Hepatocyte (in vitro differentiated cells): Measurements from ENCODE around the gene ZNF138. TPM values are rescaled to one million over a fixed set of nuclear protein-coding genes. Genes with fewer than 3 reads are reported as not detected.
"Not testable (repeated sequence)": the region's sequence is repeated elsewhere in the genome, so short reads cannot be mapped to it uniquely, and the experiment has no call there.

Source experiments
- DNase-seq: peaks from one replicate; pipeline ENCODE4 v3.0.0-alpha.2; 2016; ENCODE audit warnings: low spot score
- H2AFZ ChIP-seq: fragments of 200-600 bp; sonication (generic); 2 replicates; pipeline ENCODE4 v1.6.0; 2016; ENCODE audit warnings: antibody characterized with exemption, mild to moderate bottlenecking
- H3K27ac ChIP-seq: fragments of 200-600 bp; sonication (generic); 2 replicates; pipeline ENCODE4 v1.5.1; 2016; ENCODE audit warnings: mild to moderate bottlenecking
- H3K27me3 ChIP-seq: fragments of 200-600 bp; sonication (generic); 2 replicates; pipeline ENCODE4 v1.6.1; 2016
- H3K36me3 ChIP-seq: fragments of 200-600 bp; sonication (generic); replicated peaks from 2 replicates; pipeline ENCODE4 v1.5.1; 2016; ENCODE audit warnings: low read depth; ENCODE audit not compliant: insufficient read depth
- H3K4me1 ChIP-seq: fragments of 200-600 bp; sonication (generic); 2 replicates; pipeline ENCODE4 v1.5.1; 2016; ENCODE audit warnings: mild to moderate bottlenecking, moderate library complexity; ENCODE audit not compliant: insufficient read depth
- H3K4me2 ChIP-seq: fragments of 200-600 bp; sonication (generic); 2 replicates; pipeline ENCODE4 v1.6.0; 2016
- H3K4me3 ChIP-seq: fragments of 200-600 bp; sonication (generic); 2 replicates; pipeline ENCODE4 v1.5.1; 2016; ENCODE audit warnings: mild to moderate bottlenecking
- H3K79me2 ChIP-seq: fragments of 200-600 bp; sonication (generic); 2 replicates; pipeline ENCODE4 v1.6.0; 2017; ENCODE audit warnings: mild to moderate bottlenecking
- H3K9me2 ChIP-seq: fragments of 200-600 bp; sonication (generic); replicated peaks from 2 replicates; pipeline ENCODE4 v1.6.0; 2017; ENCODE audit warnings: mild to moderate bottlenecking; ENCODE audit not compliant: insufficient read depth
- H3K9me3 ChIP-seq: fragments of 200-600 bp; sonication (generic); 2 replicates; pipeline ENCODE4 v1.5.1; 2016; ENCODE audit warnings: low read depth, mild to moderate bottlenecking
- H4K20me1 ChIP-seq: fragments of 200-600 bp; sonication (generic); 2 replicates; pipeline ENCODE4 v1.6.0; 2016; ENCODE audit warnings: mild to moderate bottlenecking; ENCODE audit not compliant: insufficient read depth, poor library complexity, severe bottlenecking
- CTCF ChIP-seq: fragments of 200-600 bp; sonication (generic); IDR thresholded peaks from 2 replicates; pipeline ENCODE4 v1.5.1; 2016; ENCODE audit warnings: antibody characterized with exemption, mild to moderate bottlenecking; ENCODE audit not compliant: poor library complexity
- EZH2 ChIP-seq: fragments of 200-600 bp; sonication (generic); IDR thresholded peaks from 2 replicates; pipeline ENCODE4 v1.6.1; 2016; ENCODE audit warnings: antibody characterized with exemption, mild to moderate bottlenecking, borderline replicate concordance
- EZH2phosphoT487 ChIP-seq: fragments of 200-600 bp; sonication (generic); IDR thresholded peaks from one replicate; pipeline ENCODE4 v1.6.1; 2018; ENCODE audit warnings: antibody characterized with exemption, mild to moderate bottlenecking, low read depth, moderate library complexity; ENCODE audit not compliant: unreplicated experiment, severe bottlenecking
- WGBS: methylation state at CpG from one replicate; pipeline ENCODE4 v1.1.6; 2016; ENCODE audit warnings: low lambda C conversion rate; ENCODE audit errors: missing lambda C conversion rate; 5-methylcytosine and 5-hydroxymethylcytosine counted together
- polyA plus RNA-seq: library from polyadenylated mRNA; unstranded; fragments of >200 nt; fragmentation: Nextera tagmentation; extraction: Ambion mirVana; gene quantifications from 2 replicates; pipeline ENCODE4 v1.2.1, GENCODE V29; 2016
- total RNA-seq: library from RNA; depleted of rRNA; stranded (reverse); fragments of >200 nt; gene quantifications from 2 replicates; pipeline ENCODE4 v1.2.3, GENCODE V29; 2014

The ZNF138 gene
- total and polyA plus RNA-seq, 2 experiments from 2014 or later = 3.8 to 9.6 TPM

GRCh38 chr7:64774204-64774842 is 19.9 kb upstream of the ZNF138 start:
- no peak for DNase-seq
- WGBS = 84% methylated on average over 2 of the region's 2 CpGs
- H3K4me2 ChIP-seq = no peak overlapping the region
- TF ChIP-seq EZH2phosphoT487 (no peak), EZH2 (no peak), CTCF (no peak)
- no peaks in the 10 kb centered on the region for H4K20me1 ChIP-seq
- no peaks in the 10 kb centered on the region for H3K79me2 ChIP-seq
- H2AFZ ChIP-seq = no peak overlapping the region
- no peaks in the 10 kb centered on the region for H3K9me2 ChIP-seq
- no peaks in the 10 kb centered on the region for H3K36me3 ChIP-seq
- H3K27ac ChIP-seq = no peak overlapping the region
- no peak overlapping the region for H3K4me3 ChIP-seq
- H3K27me3 ChIP-seq = no peaks in the 10 kb centered on the region
- no peaks in the 10 kb centered on the region for H3K4me1 ChIP-seq
- no peaks in the 10 kb centered on the region for H3K9me3 ChIP-seq

GRCh38 chr7:64775289-64775688 is 18.9 kb upstream of the ZNF138 start:
- H3K4me2 ChIP-seq = no peak overlapping the region
- H3K9me2 ChIP-seq = no peaks in the 10 kb centered on the region
- no peaks in the 10 kb centered on the region for H3K27me3 ChIP-seq
- no peak for DNase-seq
- no peak overlapping the region for H2AFZ ChIP-seq
- H3K36me3 ChIP-seq = no peaks in the 10 kb centered on the region
- H3K27ac ChIP-seq = no peak overlapping the region
- no peaks in the 10 kb centered on the region for H3K9me3 ChIP-seq
- H3K4me1 ChIP-seq = no peaks in the 10 kb centered on the region
- WGBS = 81% methylated on average over 3 of the region's 3 CpGs
- no peaks in the 10 kb centered on the region for H3K79me2 ChIP-seq
- no peak for TF ChIP-seq EZH2
- TF ChIP-seq CTCF = no peak
- H4K20me1 ChIP-seq = no peaks in the 10 kb centered on the region
- H3K4me3 ChIP-seq = no peak overlapping the region

- not testable (repeated sequence) for H3K79me2 ChIP-seq, H3K4me2 ChIP-seq, H3K36me3 ChIP-seq, H3K9me3 ChIP-seq, H4K20me1 ChIP-seq, H3K27ac ChIP-seq, H3K27me3 ChIP-seq, H3K4me3 ChIP-seq, DNase-seq, H3K4me1 ChIP-seq, H2AFZ ChIP-seq, H3K9me2 ChIP-seq
- 66% methylated on average over 5 of the region's 23 CpGs for WGBS
Measured at GRCh38 chr7:64784842-64785241, 9.4 kb upstream of the ZNF138 start.

GRCh38 chr7:64787295-64787694 is 6.9 kb upstream of the ZNF138 start:
- Histone ChIP-seq H4K20me1 (no peaks in the 10 kb centered on the region), H3K36me3 (no peaks in the 10 kb centered on the region), H3K9me2 (no peaks in the 10 kb centered on the region), H3K27me3 (no peaks in the 10 kb centered on the region), H2AFZ (no peak overlapping the region), H3K4me3 (no peak overlapping the region), H3K4me2 (no peak overlapping the region), H3K9me3 (no peaks in the 10 kb centered on the region), H3K27ac (no peak overlapping the region), H3K4me1 (no peaks in the 10 kb centered on the region), H3K79me2 (no peaks in the 10 kb centered on the region)
- TF ChIP-seq EZH2phosphoT487 = no peak
- no peak for DNase-seq

- not testable (repeated sequence) for H3K9me3 ChIP-seq, H4K20me1 ChIP-seq, H2AFZ ChIP-seq, DNase-seq, H3K4me1 ChIP-seq, H3K4me3 ChIP-seq, H3K36me3 ChIP-seq, H3K4me2 ChIP-seq, H3K9me2 ChIP-seq, H3K79me2 ChIP-seq, H3K27me3 ChIP-seq, H3K27ac ChIP-seq
- WGBS = 70% methylated on average over 11 of the region's 11 CpGs
Measured at GRCh38 chr7:64789241-64789640, 5.0 kb upstream of the ZNF138 start.
